ENCODE results near the gene GPR160. TPM values are rescaled to one million over a fixed set of nuclear protein-coding genes. Genes with fewer than 3 reads are reported as not detected.
A peak's percentile ranks its signal among the peaks of the same experiment; 100 is the strongest.

GPR160 gene
- total and polyA plus RNA-seq, 3 donors from 2014 or later, result 3.9 to 10.4 (median 4.2) TPM

- TF ChIP-seq POLR2A (IDR thresholded peaks at IDR 0.05) (no peak), CTCF (IDR thresholded peaks at IDR 0.05) (no peak)
- H3K4me1 ChIP-seq, result no peaks in the 10 kb centered on the region
- H3K27me3 ChIP-seq, result no peaks in the 10 kb centered on the region
- intact Hi-C loops (cut with DNase I; ENCODE audit: low total_unique reads), result no loop called here
- no peak overlapping the region for H3K4me3 ChIP-seq
- no peak for DNase-seq
- 81 to 85% methylated on average over 6 of the region's 6 CpGs for WGBS, 2 donors
- no peaks in the 10 kb centered on the region for H3K9me3 ChIP-seq
- H3K36me3 ChIP-seq (ENCODE audit: low read depth, missing control alignments), result no peaks in the 10 kb centered on the region
- H3K27ac ChIP-seq, result no peak overlapping the region
Observed at GRCh38 chr3:170058127-170058526, 20.3 kb downstream of the GPR160 start.

GRCh38 chr3:170059447-170059846 lies 21.7 kb downstream of the GPR160 start:
- Histone ChIP-seq H3K27ac (no peak overlapping the region), H3K4me1 (no peaks in the 10 kb centered on the region), H3K27me3 (no peaks in the 10 kb centered on the region), H3K4me3 (no peak overlapping the region), H3K9me3 (no peaks in the 10 kb centered on the region), H3K36me3 (ENCODE audit: low read depth, missing control alignments) (no peaks in the 10 kb centered on the region)
- intact Hi-C loops (cut with DNase I; ENCODE audit: low total_unique reads), result no loop called here
- WGBS, 2 donors, result 71 to 100% methylated on average over 1 of the region's 1 CpG
- TF ChIP-seq POLR2A (IDR thresholded peaks at IDR 0.05), result no peak
- no peak for DNase-seq

- Histone ChIP-seq H3K9me3 (no peaks in the 10 kb centered on the region), H3K36me3 (ENCODE audit: low read depth, missing control alignments) (no peaks in the 10 kb centered on the region), H3K4me3 (peak overlapping the region in 1 of 2 donors; percentile 34), H3K4me1 (no peaks in the 10 kb centered on the region), H3K27me3 (no peaks in the 10 kb centered on the region), H3K27ac (no peak overlapping the region)
- intact Hi-C loops (cut with DNase I; ENCODE audit: low total_unique reads), result no loop called here
- TF ChIP-seq POLR2A (IDR thresholded peaks at IDR 0.05), result no peak
- no peak for TF ChIP-seq CTCF (IDR thresholded peaks at IDR 0.05)
- no peak for DNase-seq
- 83 to 87% methylated on average over 20 of the region's 20 CpGs for WGBS, 2 donors
Observed at GRCh38 chr3:170062068-170062467, 24.3 kb downstream of the GPR160 start.

GRCh38 chr3:170062769-170063168 lies 25.0 kb downstream of the GPR160 start:
- intact Hi-C loops (cut with DNase I; ENCODE audit: low total_unique reads), result no loop called here
- Histone ChIP-seq H3K36me3 (ENCODE audit: low read depth, missing control alignments) (no peaks in the 10 kb centered on the region), H3K27me3 (no peaks in the 10 kb centered on the region), H3K9me3 (no peaks in the 10 kb centered on the region), H3K4me3 (peak overlapping the region in 1 of 2 donors; percentile 34), H3K27ac (no peak overlapping the region), H3K4me1 (no peaks in the 10 kb centered on the region)
- TF ChIP-seq CTCF (IDR thresholded peaks at IDR 0.05) (no peak), POLR2A (IDR thresholded peaks at IDR 0.05) (no peak)
- WGBS, 2 donors, result 57 to 81% methylated on average over 16 of the region's 16 CpGs
- DNase-seq, result peak; percentile 34

- Histone ChIP-seq H3K4me3 (peak overlapping the region in 1 of 2 donors; percentile 5), H3K27ac (no peak overlapping the region), H3K36me3 (ENCODE audit: low read depth, missing control alignments) (no peaks in the 10 kb centered on the region), H3K4me1 (no peaks in the 10 kb centered on the region), H3K9me3 (no peaks in the 10 kb centered on the region), H3K27me3 (no peaks in the 10 kb centered on the region)
- WGBS, 2 donors, result 62 to 79% methylated on average over 15 of the region's 15 CpGs
- intact Hi-C loops (cut with DNase I; ENCODE audit: low total_unique reads), result no loop called here
- DNase-seq, result no peak
- TF ChIP-seq CTCF (IDR thresholded peaks at IDR 0.05), result no peak
- no peak for TF ChIP-seq POLR2A (IDR thresholded peaks at IDR 0.05)
Observed at GRCh38 chr3:170063691-170064090, 25.9 kb downstream of the GPR160 start.

All from testis (tissue), 3 donors.